SK-N-SH treated with all-trans-retinoic acid at 6 μM for 48 hours (cell line): ENCODE data around the gene TK1.

ENCODE experiments used
- ATAC-seq: fragments of 200-7000 bp; cut with Tn5 transposase; 3 replicates; pipeline ENCODE4 v1.9.1; 2020; ENCODE audit warnings: mild to moderate bottlenecking, moderate library complexity
- ARNTL ChIP-seq: fragments of 450-650 bp; formaldehyde crosslinking; IDR thresholded peaks from 2 replicates; pipeline ENCODE4 v1.5.0; 2020; ENCODE audit warnings: low read depth, mild to moderate bottlenecking, moderate library complexity, borderline replicate concordance
- BACH2 ChIP-seq: fragments of 250-450 bp; sonication (Bioruptor Pico); IDR thresholded peaks from 2 replicates; pipeline ENCODE4 v1.9.0; 2021; ENCODE audit warnings: mild to moderate bottlenecking, borderline replicate concordance
- CREB5 ChIP-seq: fragments of 250-450 bp; sonication (Bioruptor Pico); IDR thresholded peaks from 2 replicates; pipeline ENCODE4 v1.5.1; 2020; ENCODE audit warnings: low read depth, mild to moderate bottlenecking, moderate library complexity
- CSDC2 ChIP-seq: fragments of 250-450 bp; sonication (Bioruptor Pico); IDR thresholded peaks from 2 replicates; pipeline ENCODE4 v1.5.0; 2020; ENCODE audit warnings: mild to moderate bottlenecking, moderate library complexity
- CSRNP3 ChIP-seq: fragments of 250-450 bp; sonication (Bioruptor Pico); IDR thresholded peaks from 2 replicates; pipeline ENCODE4 v1.5.1; 2021; ENCODE audit warnings: mild to moderate bottlenecking, moderate library complexity
- ESRRG ChIP-seq: fragments of 250-450 bp; sonication (Bioruptor Pico); IDR thresholded peaks from 2 replicates; pipeline ENCODE4 v1.6.1; 2021; ENCODE audit warnings: mild to moderate bottlenecking
- GLIS3 ChIP-seq: fragments of 250-450 bp; sonication (Bioruptor Pico); IDR thresholded peaks from 2 replicates; pipeline ENCODE4 v1.5.0; 2020; ENCODE audit warnings: mild to moderate bottlenecking, moderate library complexity
- ISL1 ChIP-seq: fragments of 250-450 bp; sonication (Bioruptor Pico); IDR thresholded peaks from 2 replicates; pipeline ENCODE4 v2.1.2; 2022; ENCODE audit warnings: mild to moderate bottlenecking, moderate library complexity
- OSR1 ChIP-seq: fragments of 250-450 bp; sonication (Bioruptor Pico); IDR thresholded peaks from 2 replicates; pipeline ENCODE4 v1.8.0; 2022; ENCODE audit warnings: moderate library complexity, mild to moderate bottlenecking, inconsistent platforms
- PATZ1 ChIP-seq: fragments of 250-450 bp; sonication (Bioruptor Pico); IDR thresholded peaks from 2 replicates; pipeline ENCODE4 v1.8.0; 2020; ENCODE audit warnings: mild to moderate bottlenecking, moderate library complexity, borderline replicate concordance
- POU6F1 ChIP-seq: fragments of 250-450 bp; sonication (Bioruptor Pico); IDR thresholded peaks from 2 replicates; pipeline ENCODE4 v1.8.0; 2021; ENCODE audit warnings: low read depth, mild to moderate bottlenecking, moderate library complexity, borderline replicate concordance
- PPARA ChIP-seq: fragments of 250-450 bp; sonication (Bioruptor Pico); IDR thresholded peaks from 2 replicates; pipeline ENCODE4 v1.5.0; 2020; ENCODE audit warnings: mild to moderate bottlenecking, borderline replicate concordance
- RARB ChIP-seq: fragments of 250-450 bp; sonication (Bioruptor Pico); IDR thresholded peaks from 2 replicates; pipeline ENCODE4 v1.8.0; 2021; ENCODE audit warnings: mild to moderate bottlenecking, moderate library complexity
- SNAI2 ChIP-seq: fragments of 250-450 bp; sonication (Bioruptor Pico); IDR thresholded peaks from 2 replicates; pipeline ENCODE4 v1.5.0; 2020; ENCODE audit warnings: mild to moderate bottlenecking, moderate library complexity
- TCF4 ChIP-seq: fragments of 250-450 bp; sonication (Bioruptor Pico); IDR thresholded peaks from 2 replicates; pipeline ENCODE4 v1.8.0; 2021; ENCODE audit warnings: mild to moderate bottlenecking, moderate library complexity, borderline replicate concordance
- TOX ChIP-seq: fragments of 250-450 bp; sonication (Bioruptor Pico); IDR thresholded peaks from 2 replicates; pipeline ENCODE4 v1.8.0; 2021; ENCODE audit warnings: mild to moderate bottlenecking, moderate library complexity, borderline replicate concordance
- TSHZ2 ChIP-seq: fragments of 250-450 bp; sonication (Bioruptor Pico); IDR thresholded peaks from 2 replicates; pipeline ENCODE4 v1.5.0; 2020; ENCODE audit warnings: mild to moderate bottlenecking, moderate library complexity
- ZC3H10 ChIP-seq: fragments of 250-450 bp; sonication (Bioruptor Pico); IDR thresholded peaks from 2 replicates; pipeline ENCODE4 v1.5.1; 2021; ENCODE audit warnings: mild to moderate bottlenecking, moderate library complexity
- ZFP3 ChIP-seq: fragments of 250-450 bp; sonication (Bioruptor Pico); IDR thresholded peaks from 2 replicates; pipeline ENCODE4 v1.5.0; 2020; ENCODE audit warnings: mild to moderate bottlenecking, moderate library complexity
- ZFP30 ChIP-seq: fragments of 450-650 bp; formaldehyde crosslinking; IDR thresholded peaks from 2 replicates; pipeline ENCODE4 v1.5.0; 2022; ENCODE audit warnings: mild to moderate bottlenecking, moderate library complexity
- ZNF565 ChIP-seq: fragments of 450-650 bp; formaldehyde crosslinking; conservative IDR thresholded peaks from 2 replicates; pipeline ENCODE4 v1.5.0; 2020; ENCODE audit warnings: low read depth, mild to moderate bottlenecking, moderate library complexity
- ZNF70 ChIP-seq: fragments of 450-650 bp; formaldehyde crosslinking; IDR thresholded peaks from 2 replicates; pipeline ENCODE4 v1.5.0; 2020; ENCODE audit warnings: mild to moderate bottlenecking, moderate library complexity
- ZNF8 ChIP-seq: fragments of 450-650 bp; formaldehyde crosslinking; IDR thresholded peaks from 2 replicates; pipeline ENCODE4 v1.5.0; 2020; ENCODE audit warnings: mild to moderate bottlenecking, moderate library complexity

Gene TK1

GRCh38 chr17:78125976-78126894, 60.6 kb downstream of the TK1 start:
- TF ChIP-seq ZC3H10 (CRISPR knock-in tag): no peak
- TF ChIP-seq SNAI2 (CRISPR knock-in tag): no peak
- no peak for TF ChIP-seq ARNTL (CRISPR knock-in tag)
- TF ChIP-seq TSHZ2 (CRISPR knock-in tag): no peak; the same call in 1 of the 2 replicates
- no peak for TF ChIP-seq ZNF8
- TF ChIP-seq OSR1: no peak
- no peak for TF ChIP-seq TOX (CRISPR knock-in tag)
- TF ChIP-seq POU6F1: no peak
- no peak for TF ChIP-seq ISL1 (CRISPR knock-in tag)
- no peak for TF ChIP-seq CSDC2 (CRISPR knock-in tag)
- no peak for TF ChIP-seq ESRRG (CRISPR knock-in tag)
- TF ChIP-seq PATZ1 (CRISPR knock-in tag): no peak
- TF ChIP-seq PPARA (CRISPR knock-in tag): no peak
- no peak for TF ChIP-seq ZFP3 (CRISPR knock-in tag)
- no peak for TF ChIP-seq GLIS3
- ATAC-seq: no peak

GRCh38 chr17:78125138-78125913, 61.5 kb downstream of the TK1 start:
- ATAC-seq: no peak
- TF ChIP-seq ZFP3 (CRISPR knock-in tag): no peak
- no peak for TF ChIP-seq PATZ1 (CRISPR knock-in tag)
- TF ChIP-seq ISL1 (CRISPR knock-in tag): no peak
- no peak for TF ChIP-seq CSRNP3 (CRISPR knock-in tag)
- no peak for TF ChIP-seq RARB
- TF ChIP-seq BACH2 (CRISPR knock-in tag): no peak
- no peak for TF ChIP-seq TCF4 (CRISPR knock-in tag)
- no peak for TF ChIP-seq SNAI2 (CRISPR knock-in tag)
- no peak for TF ChIP-seq PPARA (CRISPR knock-in tag)
- TF ChIP-seq TSHZ2 (CRISPR knock-in tag): no peak
- no peak for TF ChIP-seq ESRRG (CRISPR knock-in tag)
- TF ChIP-seq TOX (CRISPR knock-in tag): no peak
- no peak for TF ChIP-seq ZFP30 (CRISPR knock-in tag)
- no peak for TF ChIP-seq ZNF565 (CRISPR knock-in tag)
- no peak for TF ChIP-seq ZNF8
- TF ChIP-seq CREB5 (CRISPR knock-in tag): no peak
- TF ChIP-seq GLIS3: no peak
- no peak for TF ChIP-seq OSR1
- no peak for TF ChIP-seq ZNF70 (CRISPR knock-in tag)
